GM12891 (cell line): ENCODE measurements around the gene PRSS22.

Experiments used
- DNase-seq: peaks from one replicate; pipeline ENCODE4 v3.0.0; 2011; ENCODE audit warnings: low spot score; ENCODE audit not compliant: insufficient read length
- FAIRE-seq: peaks from 2 replicates; lab custom pipeline; 2011; peaks lifted over from hg19 to GRCh38; lab: Jason Lieb, UNC
- PAX5 ChIP-seq: IDR thresholded peaks from 2 replicates; pipeline ENCODE4 v1.6.1; 2011; ENCODE audit warnings: low read length, moderate library complexity, mild to moderate bottlenecking; ENCODE audit not compliant: insufficient read depth, severe bottlenecking
- POLR2A ChIP-seq: IDR thresholded peaks from 2 replicates; pipeline ENCODE4 v1.6.1; 2011; ENCODE audit warnings: low read depth, low read length, control low read depth
- POLR2AphosphoS5 ChIP-seq: IDR thresholded peaks from 2 replicates; pipeline ENCODE4 v1.6.1; 2011; ENCODE audit warnings: low read depth, low read length, control low read depth
- POU2F2 ChIP-seq: IDR thresholded peaks from 2 replicates; pipeline ENCODE4 v1.6.1; 2011; ENCODE audit warnings: low read depth, mild to moderate bottlenecking, control low read depth, low read length, moderate library complexity
- SPI1 ChIP-seq: IDR thresholded peaks from 2 replicates; pipeline ENCODE4 v1.6.1; 2011; ENCODE audit warnings: low read depth, low read length, control low read depth
- TAF1 ChIP-seq: IDR thresholded peaks from 2 replicates; pipeline ENCODE4 v1.6.1; 2011; ENCODE audit warnings: low read depth, low read length, control low read depth

PRSS22 gene

GRCh38 chr16:2881783-2882649 is 24.0 kb upstream of the PRSS22 start:
- DNase-seq (no peak), FAIRE-seq (peak; percentile 31)
- no peak for TF ChIP-seq POU2F2
- TF ChIP-seq SPI1, result no peak
- TF ChIP-seq POLR2A, result 0 out of 2 replicates have a peak, but pooled peaks have one; percentile 1
- TF ChIP-seq POLR2AphosphoS5, result no peak
- no peak for TF ChIP-seq PAX5
- no peak for TF ChIP-seq TAF1

- FAIRE-seq, result no peak
- TF ChIP-seq POU2F2 (no peak), POLR2A (no peak), POLR2AphosphoS5 (no peak), TAF1 (no peak), SPI1 (no peak), PAX5 (no peak)
- no peak for DNase-seq
Observed at GRCh38 chr16:2879854-2880508, 22.0 kb upstream of the PRSS22 start.

- FAIRE-seq (peak; percentile 93), DNase-seq (peak; percentile 72)
- TF ChIP-seq POLR2AphosphoS5, result no peak
- no peak for TF ChIP-seq POLR2A
- no peak for TF ChIP-seq SPI1
- TF ChIP-seq POU2F2, result no peak
- no peak for TF ChIP-seq PAX5
- TF ChIP-seq TAF1, result no peak
Observed at GRCh38 chr16:2874912-2875362, 17.0 kb upstream of the PRSS22 start.

- DNase-seq (no peak), FAIRE-seq (no peak)
- TF ChIP-seq TAF1, result no peak
- TF ChIP-seq SPI1, result no peak
- no peak for TF ChIP-seq POLR2AphosphoS5
- no peak for TF ChIP-seq POLR2A
- no peak for TF ChIP-seq PAX5
- TF ChIP-seq POU2F2, result no peak
Observed at GRCh38 chr16:2874032-2874911, 16.3 kb upstream of the PRSS22 start.

- TF ChIP-seq SPI1 (no peak), POU2F2 (no peak), TAF1 (no peak), POLR2A (no peak), PAX5 (no peak), POLR2AphosphoS5 (no peak)
- no peak for DNase-seq
- FAIRE-seq, result no peak
Observed at GRCh38 chr16:2871926-2872325, 14.0 kb upstream of the PRSS22 start.

GRCh38 chr16:2867987-2868789 is 10.2 kb upstream of the PRSS22 start:
- DNase-seq (peak; percentile 99), FAIRE-seq (peak; percentile 91)
- peak; percentile 71 for TF ChIP-seq POLR2AphosphoS5
- TF ChIP-seq POLR2A, result peak; percentile 89
- peak; percentile 32; the same call in 1 of the 2 replicates for TF ChIP-seq POU2F2
- TF ChIP-seq PAX5, result no peak
- TF ChIP-seq SPI1, result no peak
- peak; percentile 92 for TF ChIP-seq TAF1

GRCh38 chr16:2867661-2867986 is 9.7 kb upstream of the PRSS22 start:
- FAIRE-seq (no peak), DNase-seq (no peak)
- TF ChIP-seq POLR2AphosphoS5, result no peak
- no peak for TF ChIP-seq TAF1
- no peak for TF ChIP-seq POU2F2
- TF ChIP-seq POLR2A, result no peak
- no peak for TF ChIP-seq PAX5
- no peak for TF ChIP-seq SPI1

GRCh38 chr16:2866431-2866830 is 8.5 kb upstream of the PRSS22 start:
- FAIRE-seq (no peak), DNase-seq (no peak)
- TF ChIP-seq PAX5 (no peak), SPI1 (no peak)
